ENCODE results near the gene NDUFS7. TPM values are rescaled to one million over a fixed set of nuclear protein-coding genes. Genes with fewer than 3 reads are reported as not detected.

Gene NDUFS7
- total RNA-seq, 1 donor from 2014 or later: 109 TPM

GRCh38 chr19:1400281-1401137, 16.8 kb downstream of the NDUFS7 start:
- TF ChIP-seq, protein P1, sequence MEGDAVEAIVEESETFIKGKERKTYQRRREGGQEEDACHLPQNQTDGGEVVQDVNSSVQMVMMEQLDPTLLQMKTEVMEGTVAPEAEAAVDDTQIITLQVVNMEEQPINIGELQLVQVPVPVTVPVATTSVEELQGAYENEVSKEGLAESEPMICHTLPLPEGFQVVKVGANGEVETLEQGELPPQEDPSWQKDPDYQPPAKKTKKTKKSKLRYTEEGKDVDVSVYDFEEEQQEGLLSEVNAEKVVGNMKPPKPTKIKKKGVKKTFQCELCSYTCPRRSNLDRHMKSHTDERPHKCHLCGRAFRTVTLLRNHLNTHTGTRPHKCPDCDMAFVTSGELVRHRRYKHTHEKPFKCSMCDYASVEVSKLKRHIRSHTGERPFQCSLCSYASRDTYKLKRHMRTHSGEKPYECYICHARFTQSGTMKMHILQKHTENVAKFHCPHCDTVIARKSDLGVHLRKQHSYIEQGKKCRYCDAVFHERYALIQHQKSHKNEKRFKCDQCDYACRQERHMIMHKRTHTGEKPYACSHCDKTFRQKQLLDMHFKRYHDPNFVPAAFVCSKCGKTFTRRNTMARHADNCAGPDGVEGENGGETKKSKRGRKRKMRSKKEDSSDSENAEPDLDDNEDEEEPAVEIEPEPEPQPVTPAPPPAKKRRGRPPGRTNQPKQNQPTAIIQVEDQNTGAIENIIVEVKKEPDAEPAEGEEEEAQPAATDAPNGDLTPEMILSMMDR (IDR thresholded peaks at IDR 0.05; ENCODE audit: insufficient read depth, low read length, severe bottlenecking): no peak
- Histone ChIP-seq H3K36me3 (ENCODE audit: control insufficient read depth, insufficient read depth, low read length) (peaks cover 3% of the 10 kb centered on the region), H3K27me3 (ENCODE audit: control insufficient read depth, insufficient read depth, low read length) (no peaks in the 10 kb centered on the region), H3K4me3 (ENCODE audit: low read depth, low read length) (peak overlapping the region; percentile 49)
- FAIRE-seq (no peak), DNase-seq (ENCODE audit: low read depth) (no peak)

- Histone ChIP-seq H3K27me3 (ENCODE audit: control insufficient read depth, insufficient read depth, low read length) (no peaks in the 10 kb centered on the region), H3K4me3 (ENCODE audit: low read depth, low read length) (peak within 1 kb of the TSS; percentile 49), H3K36me3 (ENCODE audit: control insufficient read depth, insufficient read depth, low read length) (peaks cover 2% of the 10 kb centered on the region)
- FAIRE-seq: no peak
- TF ChIP-seq, protein P1 (IDR thresholded peaks at IDR 0.05; ENCODE audit: insufficient read depth, low read length, severe bottlenecking): peak; percentile 27
- DNase-seq (ENCODE audit: low read depth): no peak
These were observed 17.6 kb downstream of the NDUFS7 start, which contains the start of gene GAMT for GRCh38 chr19:1401138-1401888. TSS of gene GAMT (minus strand) at chr19:1401542. CDS start at chr19:1401476, 66 bp downstream.

DNA sequence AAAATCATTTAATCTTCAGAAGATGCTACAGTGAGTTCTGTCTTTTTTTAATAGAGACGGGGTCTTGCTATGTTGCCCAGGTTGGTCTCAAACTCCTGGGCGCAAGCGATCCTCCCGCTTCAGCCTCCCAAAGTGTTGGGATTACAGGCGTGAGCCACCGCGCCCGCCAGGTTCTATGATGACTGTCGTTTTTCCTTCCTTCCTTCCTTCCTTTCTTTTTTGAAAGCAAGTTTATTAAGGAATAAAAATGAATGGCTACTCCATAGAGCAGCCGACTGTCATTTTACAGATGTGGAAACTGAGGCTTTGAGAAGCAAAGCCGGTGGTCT, 18.1 kb downstream of the NDUFS7 start:
- H3K27me3 ChIP-seq (ENCODE audit: control insufficient read depth, insufficient read depth, low read length): no peaks in the 10 kb centered on the region
- H3K4me3 ChIP-seq (ENCODE audit: low read depth, low read length): no peak overlapping the region
- DNase-seq (ENCODE audit: low read depth) (no peak), FAIRE-seq (no peak)
- peaks cover 2% of the 10 kb centered on the region for H3K36me3 ChIP-seq (ENCODE audit: control insufficient read depth, insufficient read depth, low read length)
- TF ChIP-seq, protein P1 (IDR thresholded peaks at IDR 0.05; ENCODE audit: insufficient read depth, low read length, severe bottlenecking): no peak

GRCh38 chr19:1402411-1403070, 18.8 kb downstream of the NDUFS7 start:
- Histone ChIP-seq H3K36me3 (ENCODE audit: control insufficient read depth, insufficient read depth, low read length) (peaks cover 2% of the 10 kb centered on the region), H3K27me3 (ENCODE audit: control insufficient read depth, insufficient read depth, low read length) (no peaks in the 10 kb centered on the region), H3K4me3 (ENCODE audit: low read depth, low read length) (no peak overlapping the region)
- TF ChIP-seq, protein P1 (IDR thresholded peaks at IDR 0.05; ENCODE audit: insufficient read depth, low read length, severe bottlenecking): no peak
- FAIRE-seq: no peak
- peak; percentile 78 for DNase-seq (ENCODE audit: low read depth)

DNA sequence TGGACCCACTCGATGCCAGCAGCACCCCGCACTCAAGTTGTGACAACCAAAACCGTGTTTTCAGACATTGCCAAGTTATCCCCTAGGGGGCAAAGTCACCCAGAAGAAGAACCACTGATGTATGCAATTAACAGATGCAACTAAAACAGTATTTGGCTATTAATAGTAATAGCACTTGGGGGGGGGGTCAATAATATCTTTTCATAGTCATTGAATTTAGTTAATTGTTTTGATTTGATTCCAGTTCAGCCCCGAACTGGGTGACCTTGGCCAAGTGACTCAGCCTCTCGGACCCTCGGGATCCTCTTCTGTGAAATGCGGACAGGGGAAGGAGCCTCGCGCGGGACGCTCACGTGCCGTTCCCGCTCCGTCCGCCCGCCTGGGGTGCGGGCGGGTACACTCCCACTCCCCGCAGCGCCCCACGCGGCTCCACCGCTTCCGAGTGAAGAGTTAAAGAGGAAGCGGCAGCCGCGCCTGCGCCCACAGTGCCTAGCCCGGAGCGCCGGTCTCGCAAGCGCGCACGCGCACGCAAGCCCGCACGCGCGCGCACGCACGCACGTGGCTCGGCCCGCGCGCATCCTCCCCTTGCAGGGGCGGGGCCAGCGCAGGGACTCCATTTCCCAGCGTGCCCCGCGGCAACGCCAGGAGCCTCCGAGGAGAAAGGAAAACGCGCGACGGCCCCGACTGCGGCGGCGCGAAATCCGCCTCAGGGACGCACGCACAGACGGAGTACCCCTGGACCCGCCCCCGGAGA, 23.2 kb downstream of the NDUFS7 start:
- DNase-seq (ENCODE audit: low read depth) (peak; percentile 89), FAIRE-seq (no peak)
- Histone ChIP-seq H3K27me3 (ENCODE audit: control insufficient read depth, insufficient read depth, low read length) (no peaks in the 10 kb centered on the region), H3K36me3 (ENCODE audit: control insufficient read depth, insufficient read depth, low read length) (peaks cover 9% of the 10 kb centered on the region), H3K4me3 (ENCODE audit: low read depth, low read length) (peak overlapping the region; percentile 58)
- TF ChIP-seq, protein P1 (IDR thresholded peaks at IDR 0.05; ENCODE audit: insufficient read depth, low read length, severe bottlenecking): peak; percentile 42

All from bronchial epithelial cell (primary cell).